Activated T-helper 1 cell treated with Interleukin-2 at 50 U/mL for 16 hours (primary cell): ENCODE results near the gene BCOR.

Experiments used
- DNase-seq: peaks from one replicate; pipeline ENCODE4 v3.0.0-alpha.2; 2020; ENCODE audit warnings: low read depth

Gene BCOR

GRCh38 chrX:40097504-40098263 lies at the start of gene BCOR:
BCOR (minus strand) TSS chrX:40097958; CDS start chrX:40077929, 20,029 bp downstream.
- peak; percentile 66 for DNase-seq

- DNase-seq, result no peak
Observed at GRCh38 chrX:40147126-40147952, 49.6 kb upstream of the BCOR start.

GRCh38 chrX:40146262-40147125 lies 48.7 kb upstream of the BCOR start:
- DNase-seq, result no peak

GRCh38 chrX:40145923-40146261 lies 48.1 kb upstream of the BCOR start:
- DNase-seq, result no peak

GRCh38 chrX:40145001-40145922 lies 47.5 kb upstream of the BCOR start:
- no peak for DNase-seq

GRCh38 chrX:40144576-40144975 lies 46.8 kb upstream of the BCOR start:
- DNase-seq, result no peak

GRCh38 chrX:40143987-40144386 lies 46.2 kb upstream of the BCOR start:
- no peak for DNase-seq

- DNase-seq, result no peak
Observed at GRCh38 chrX:40143001-40143400, 45.2 kb upstream of the BCOR start.

- no peak for DNase-seq
Observed at GRCh38 chrX:40142417-40142816, 44.7 kb upstream of the BCOR start.

GRCh38 chrX:40140706-40141499 lies 43.1 kb upstream of the BCOR start:
- no peak for DNase-seq

GRCh38 chrX:40132751-40133150 lies 35.0 kb upstream of the BCOR start:
- DNase-seq, result no peak

- DNase-seq, result no peak
Observed at GRCh38 chrX:40131654-40132337, 34.0 kb upstream of the BCOR start.

- no peak for DNase-seq
Observed at GRCh38 chrX:40130207-40130606, 32.4 kb upstream of the BCOR start.

- DNase-seq, result no peak
Observed at GRCh38 chrX:40127052-40127451, 29.3 kb upstream of the BCOR start.

GRCh38 chrX:40122487-40122886 lies 24.7 kb upstream of the BCOR start:
- DNase-seq, result no peak

- no peak for DNase-seq
Observed at GRCh38 chrX:40121618-40122017, 23.9 kb upstream of the BCOR start.

- no peak for DNase-seq
Observed at GRCh38 chrX:40120838-40121580, 23.3 kb upstream of the BCOR start.

GRCh38 chrX:40117715-40118285 lies 20.0 kb upstream of the BCOR start:
- no peak for DNase-seq

GRCh38 chrX:40116925-40117324 lies 19.2 kb upstream of the BCOR start:
- DNase-seq, result no peak
